ENCODE data around the gene AGMO.

The AGMO gene

DNA sequence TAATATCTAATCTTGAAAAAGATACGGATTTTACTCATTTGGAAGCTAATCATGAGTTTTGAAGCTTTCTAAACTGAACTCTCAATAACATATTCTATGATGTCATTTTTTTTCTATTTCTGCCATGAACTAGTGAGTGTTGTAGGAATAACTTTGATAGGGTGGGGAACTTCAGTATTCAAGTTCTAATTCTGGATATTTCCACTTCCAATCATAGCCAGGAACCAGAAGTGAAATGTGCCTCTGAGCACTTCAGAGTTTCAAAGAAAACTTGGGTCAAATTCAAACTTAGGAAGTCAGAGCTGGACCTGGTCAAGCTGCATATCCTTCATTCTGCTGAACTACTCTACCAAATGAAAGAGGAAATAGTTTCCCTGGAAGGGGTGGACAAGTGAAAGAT, 847 bp downstream of the AGMO start:
- TF ChIP-seq, protein P1, sequence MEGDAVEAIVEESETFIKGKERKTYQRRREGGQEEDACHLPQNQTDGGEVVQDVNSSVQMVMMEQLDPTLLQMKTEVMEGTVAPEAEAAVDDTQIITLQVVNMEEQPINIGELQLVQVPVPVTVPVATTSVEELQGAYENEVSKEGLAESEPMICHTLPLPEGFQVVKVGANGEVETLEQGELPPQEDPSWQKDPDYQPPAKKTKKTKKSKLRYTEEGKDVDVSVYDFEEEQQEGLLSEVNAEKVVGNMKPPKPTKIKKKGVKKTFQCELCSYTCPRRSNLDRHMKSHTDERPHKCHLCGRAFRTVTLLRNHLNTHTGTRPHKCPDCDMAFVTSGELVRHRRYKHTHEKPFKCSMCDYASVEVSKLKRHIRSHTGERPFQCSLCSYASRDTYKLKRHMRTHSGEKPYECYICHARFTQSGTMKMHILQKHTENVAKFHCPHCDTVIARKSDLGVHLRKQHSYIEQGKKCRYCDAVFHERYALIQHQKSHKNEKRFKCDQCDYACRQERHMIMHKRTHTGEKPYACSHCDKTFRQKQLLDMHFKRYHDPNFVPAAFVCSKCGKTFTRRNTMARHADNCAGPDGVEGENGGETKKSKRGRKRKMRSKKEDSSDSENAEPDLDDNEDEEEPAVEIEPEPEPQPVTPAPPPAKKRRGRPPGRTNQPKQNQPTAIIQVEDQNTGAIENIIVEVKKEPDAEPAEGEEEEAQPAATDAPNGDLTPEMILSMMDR (conservative IDR thresholded peaks at IDR 0.05): no peak
- no peak overlapping the region for H3K27ac ChIP-seq

- TF ChIP-seq, protein P1 (conservative IDR thresholded peaks at IDR 0.05): no peak
- no peak overlapping the region for H3K27ac ChIP-seq
Measured at GRCh38 chr7:15559416-15559928, 2.3 kb downstream of the AGMO start.

DNA sequence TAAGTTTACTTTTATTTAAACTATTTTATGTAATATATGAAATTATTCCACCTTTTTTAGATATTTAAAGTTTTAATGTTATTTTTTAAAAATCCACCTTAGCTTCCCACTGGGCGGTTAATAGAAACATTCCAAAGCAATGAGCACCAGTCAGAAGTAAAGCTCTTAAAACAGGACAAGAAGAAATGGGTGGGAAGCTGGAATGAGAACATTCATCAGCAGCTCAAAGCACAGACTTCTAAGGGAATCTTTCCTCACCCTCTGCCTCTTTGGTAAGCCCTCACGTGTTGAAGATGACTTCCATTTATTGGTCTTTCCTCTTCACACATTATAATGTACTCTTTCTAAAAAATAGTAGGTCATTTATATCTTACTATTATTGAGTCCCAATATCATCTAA, 3.1 kb downstream of the AGMO start:
- no peak overlapping the region for H3K27ac ChIP-seq
- TF ChIP-seq, protein P1 (conservative IDR thresholded peaks at IDR 0.05): no peak

DNA sequence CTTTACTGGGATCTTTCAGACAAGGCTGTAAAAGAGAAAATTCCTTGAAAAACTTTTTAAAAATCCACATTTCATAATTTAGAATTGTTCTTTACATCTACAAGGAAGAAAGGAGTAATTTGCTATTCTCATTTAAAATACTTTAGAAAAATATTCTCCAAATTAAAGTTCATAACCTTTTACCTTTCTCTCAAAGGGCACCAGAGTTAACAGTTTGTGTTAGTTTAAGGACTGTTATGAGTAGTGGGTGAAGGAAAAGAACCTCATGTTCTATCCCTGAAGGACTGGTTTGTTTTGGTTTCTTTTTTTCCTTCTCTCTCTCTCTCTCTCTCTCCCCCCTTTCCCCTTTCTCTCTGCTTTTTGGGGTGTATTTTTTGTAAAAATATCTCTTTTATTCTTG, 4.1 kb downstream of the AGMO start:
- H3K27ac ChIP-seq: no peak overlapping the region
- TF ChIP-seq, protein P1 (conservative IDR thresholded peaks at IDR 0.05): no peak

DNA sequence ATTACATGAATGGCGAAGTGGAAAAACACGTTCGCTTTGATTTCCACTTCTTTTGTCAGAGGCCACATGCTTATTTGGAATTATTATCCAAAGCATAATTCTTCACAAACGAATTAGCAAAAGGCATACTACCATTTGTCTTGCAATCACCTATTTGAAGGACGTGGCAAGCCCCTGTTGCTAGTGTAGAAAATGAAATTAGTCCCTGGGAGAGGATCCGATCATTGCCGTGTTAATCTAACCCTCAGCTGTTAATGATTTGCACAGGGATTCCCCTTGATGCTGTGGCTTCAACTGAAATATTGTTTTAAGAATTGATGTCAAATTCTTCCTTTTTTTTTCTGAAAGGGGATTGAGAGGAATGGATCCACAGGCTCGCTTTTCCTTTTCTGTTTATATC, 4.6 kb downstream of the AGMO start:
- TF ChIP-seq, protein P1 (conservative IDR thresholded peaks at IDR 0.05): no peak
- no peak overlapping the region for H3K27ac ChIP-seq

DNA sequence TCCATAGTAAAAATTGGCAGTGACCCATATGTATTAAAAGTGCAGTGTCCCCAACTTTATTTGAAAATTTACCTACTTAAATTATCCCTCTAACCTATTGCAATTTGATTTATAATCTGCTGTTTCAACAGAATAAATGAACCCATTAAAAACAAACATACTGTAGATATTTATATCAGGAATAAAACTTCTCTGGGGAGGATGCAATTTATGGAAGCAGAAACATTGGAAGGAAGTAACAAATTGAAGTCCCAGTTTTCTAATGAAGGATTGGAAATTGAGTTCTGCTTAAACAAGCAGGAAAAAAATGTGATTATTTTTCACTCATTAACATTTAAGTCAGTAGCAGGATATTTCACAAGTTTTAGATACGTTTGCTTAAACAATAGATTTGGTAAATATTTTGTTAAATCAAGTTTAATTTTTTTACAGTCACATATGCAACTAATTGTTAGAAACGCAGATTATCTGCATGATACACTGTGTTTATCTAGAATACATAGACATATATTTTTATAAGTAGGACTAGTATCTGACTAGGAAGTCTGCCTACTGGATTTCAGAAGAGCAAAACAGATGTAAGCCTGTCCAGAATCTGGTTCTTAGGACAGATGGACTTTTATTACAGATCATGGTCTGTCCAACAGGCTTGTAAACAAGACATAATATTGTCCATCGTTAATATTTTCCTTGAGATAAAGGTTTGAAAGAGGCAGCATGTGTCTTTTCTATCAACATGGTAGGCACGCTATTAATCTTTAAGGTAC, 5.3 kb downstream of the AGMO start:
- H3K27ac ChIP-seq: no peak overlapping the region
- TF ChIP-seq, protein P1 (conservative IDR thresholded peaks at IDR 0.05): no peak

DNA sequence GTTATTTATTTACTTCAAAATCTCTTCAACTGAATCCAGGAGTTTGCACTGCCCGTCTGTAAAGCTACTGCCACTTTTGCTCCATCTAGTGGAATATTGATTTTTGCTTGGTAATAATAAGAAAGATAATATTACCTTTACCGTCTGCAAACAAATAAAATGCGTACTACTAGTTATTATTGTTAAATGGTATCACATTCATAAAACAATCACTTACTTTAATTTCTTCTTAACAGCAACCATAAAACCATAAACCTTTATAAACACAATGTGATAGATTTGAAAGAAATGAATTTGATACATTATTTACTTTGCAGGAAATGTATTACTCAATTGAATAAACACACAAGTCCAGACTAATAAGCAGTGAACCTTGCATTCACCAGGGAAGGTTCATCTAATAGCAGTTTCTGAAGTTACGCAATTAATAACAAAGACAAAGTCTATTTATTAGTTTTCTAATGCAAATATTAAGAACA, 6.4 kb downstream of the AGMO start:
- no peak overlapping the region for H3K27ac ChIP-seq
- TF ChIP-seq, protein P1 (conservative IDR thresholded peaks at IDR 0.05): peak; percentile 58

All from VCaP (cell line).